GM13976 (cell line): ENCODE measurements around the gene GPRC5A.

Source experiments
- DNase-seq: peaks from one replicate; pipeline ENCODE4 v3.0.0; 2012; ENCODE audit warnings: low spot score
- in situ Hi-C: fragments of 300-500 bp; cut with MboI; formaldehyde crosslinking; loops from one replicate; pipeline ENCODE4 v1.12.0; 2022; ENCODE audit warnings: low sequenced_read_pairs, mixed read lengths, inconsistent platforms; ENCODE audit not compliant: unreplicated experiment
- TF ChIP-seq, protein P1 (sequence below): IDR thresholded peaks from 2 replicates; pipeline ENCODE4 v1.5.1; 2012; ENCODE audit warnings: borderline replicate concordance, mild to moderate bottlenecking; ENCODE audit not compliant: insufficient read depth; ENCODE audit errors: extremely low read depth, missing control alignments, control extremely low read depth

Gene GPRC5A

DNA sequence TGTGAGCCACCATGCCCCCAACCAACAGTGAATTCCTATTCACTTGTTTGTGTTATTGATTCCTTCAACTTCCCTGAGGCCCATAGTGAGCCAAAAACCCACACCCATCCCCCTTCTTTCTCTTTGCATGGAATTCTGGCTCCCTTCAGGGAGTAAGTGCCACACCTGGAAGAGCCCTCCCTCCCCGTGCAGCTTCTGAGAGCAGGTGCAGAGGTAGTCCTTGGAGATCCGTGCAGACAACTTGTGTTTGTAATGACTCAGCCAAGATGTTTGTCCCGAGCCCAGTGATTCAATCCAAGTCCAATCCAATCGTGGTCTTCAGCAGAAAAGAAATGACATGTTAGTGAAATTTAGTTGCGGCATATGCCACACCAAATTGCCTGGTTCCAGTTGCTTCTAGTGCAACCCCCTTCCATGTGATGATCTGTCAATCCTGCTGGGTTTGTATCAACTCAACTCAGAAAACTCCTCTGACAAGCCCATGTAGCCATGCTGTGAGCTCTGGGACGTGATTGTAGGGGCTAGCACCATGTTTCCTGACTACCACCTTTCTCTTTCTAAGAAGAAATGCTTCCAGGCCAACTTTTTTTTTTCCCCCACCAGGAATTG is 27.5 kb downstream of the GPRC5A start:
- DNase-seq: no peak
- TF ChIP-seq, protein P1, sequence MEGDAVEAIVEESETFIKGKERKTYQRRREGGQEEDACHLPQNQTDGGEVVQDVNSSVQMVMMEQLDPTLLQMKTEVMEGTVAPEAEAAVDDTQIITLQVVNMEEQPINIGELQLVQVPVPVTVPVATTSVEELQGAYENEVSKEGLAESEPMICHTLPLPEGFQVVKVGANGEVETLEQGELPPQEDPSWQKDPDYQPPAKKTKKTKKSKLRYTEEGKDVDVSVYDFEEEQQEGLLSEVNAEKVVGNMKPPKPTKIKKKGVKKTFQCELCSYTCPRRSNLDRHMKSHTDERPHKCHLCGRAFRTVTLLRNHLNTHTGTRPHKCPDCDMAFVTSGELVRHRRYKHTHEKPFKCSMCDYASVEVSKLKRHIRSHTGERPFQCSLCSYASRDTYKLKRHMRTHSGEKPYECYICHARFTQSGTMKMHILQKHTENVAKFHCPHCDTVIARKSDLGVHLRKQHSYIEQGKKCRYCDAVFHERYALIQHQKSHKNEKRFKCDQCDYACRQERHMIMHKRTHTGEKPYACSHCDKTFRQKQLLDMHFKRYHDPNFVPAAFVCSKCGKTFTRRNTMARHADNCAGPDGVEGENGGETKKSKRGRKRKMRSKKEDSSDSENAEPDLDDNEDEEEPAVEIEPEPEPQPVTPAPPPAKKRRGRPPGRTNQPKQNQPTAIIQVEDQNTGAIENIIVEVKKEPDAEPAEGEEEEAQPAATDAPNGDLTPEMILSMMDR: no peak
- in situ Hi-C loops: no loop called here

DNA sequence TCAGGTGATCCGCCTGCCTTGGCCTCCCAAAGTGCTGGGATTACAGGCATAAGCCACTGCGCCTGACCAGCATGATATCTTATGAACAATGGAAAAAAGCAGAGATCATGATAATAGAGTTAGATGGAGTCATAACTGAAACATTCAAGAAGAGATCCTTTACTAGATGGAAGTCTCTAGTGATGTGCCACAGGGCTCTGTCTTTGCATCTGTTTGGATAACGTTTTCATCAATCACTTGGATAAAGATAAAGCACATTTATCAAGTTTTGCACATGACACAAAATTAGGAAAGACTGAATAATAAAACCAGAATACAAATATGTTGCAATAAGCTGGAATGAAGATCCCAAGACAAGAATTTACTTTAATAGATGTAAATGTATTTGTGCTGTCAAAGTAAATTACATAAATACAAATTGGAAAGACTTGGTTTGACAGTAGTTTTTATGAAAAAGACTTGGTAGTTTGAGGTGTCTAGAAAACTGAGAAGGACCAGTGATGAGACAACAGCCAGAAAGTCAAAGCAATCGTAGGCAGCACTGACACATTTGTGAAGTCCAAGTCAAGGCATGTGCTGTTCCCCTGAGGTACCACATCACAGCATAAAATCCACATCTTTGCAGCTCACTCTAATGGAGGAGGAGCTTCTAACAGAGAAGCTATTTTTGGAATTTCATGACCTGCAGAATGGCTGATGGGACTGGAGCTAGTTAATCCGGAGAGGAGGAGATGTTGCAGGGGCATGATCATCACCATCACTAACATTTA is 28.5 kb downstream of the GPRC5A start:
- TF ChIP-seq, protein P1: no peak
- no peak for DNase-seq
- in situ Hi-C loops: no loop called here

DNA sequence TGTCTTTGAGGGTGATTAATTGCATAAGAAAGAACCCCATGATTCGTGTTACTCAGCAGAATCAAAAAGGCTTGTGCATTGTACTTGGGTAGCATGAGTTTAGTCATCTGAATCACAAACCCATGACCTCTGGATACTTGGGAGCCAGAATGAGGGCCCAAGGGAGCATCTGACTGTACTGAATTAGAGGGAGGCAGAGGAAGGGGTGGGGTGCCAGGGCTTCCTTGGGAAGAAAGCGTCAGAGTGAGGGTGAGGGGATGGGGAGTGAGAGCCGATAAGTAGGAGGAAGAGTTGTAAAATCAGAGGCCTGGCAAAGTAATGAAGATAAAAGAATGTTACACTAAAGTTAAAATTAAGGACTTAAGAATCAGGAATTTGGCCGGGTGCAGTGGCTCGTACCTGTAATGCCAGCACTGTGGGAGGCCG is 30.8 kb downstream of the GPRC5A start:
- in situ Hi-C loops: no loop called here
- TF ChIP-seq, protein P1: no peak
- DNase-seq: no peak

DNA sequence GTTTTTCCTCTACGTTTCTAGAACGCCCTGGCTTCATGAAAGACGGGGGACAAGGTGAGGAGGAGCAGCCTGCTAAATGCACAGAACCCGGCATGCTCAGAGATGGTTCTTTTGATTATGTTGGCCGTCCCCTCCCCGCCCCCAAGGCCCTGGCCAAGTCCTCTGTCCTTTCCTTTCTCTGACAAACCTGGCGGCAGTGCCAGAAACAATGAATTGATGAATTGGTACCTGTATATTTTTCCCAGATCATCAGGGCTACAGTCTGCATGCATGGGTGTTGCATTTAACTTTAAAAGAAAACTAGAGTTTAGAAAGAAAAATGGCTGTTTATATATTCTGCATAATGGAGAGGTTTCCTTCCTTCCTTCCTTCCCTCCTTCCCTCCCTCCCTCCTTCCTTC is 31.6 kb downstream of the GPRC5A start:
- in situ Hi-C loops: no loop called here
- TF ChIP-seq, protein P1: no peak
- no peak for DNase-seq

DNA sequence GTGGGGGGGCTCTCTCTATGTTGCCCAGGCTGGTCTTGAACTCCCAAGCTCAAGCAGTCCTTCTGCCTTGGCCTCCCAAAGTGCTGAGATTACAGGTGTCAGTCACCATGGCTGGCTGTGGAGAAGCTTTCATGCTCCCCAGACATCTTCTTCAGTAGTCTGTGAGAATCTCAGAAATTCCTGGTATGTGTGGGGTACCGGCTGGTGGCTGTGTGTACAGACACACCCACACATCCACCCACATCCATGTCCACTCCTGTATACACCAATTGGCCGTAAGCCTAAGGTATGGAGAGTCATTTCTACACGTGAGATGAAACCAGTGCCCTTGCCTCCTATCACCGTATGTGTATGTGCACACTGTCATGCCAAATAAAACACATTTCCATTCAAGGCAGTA is 32.8 kb downstream of the GPRC5A start:
- TF ChIP-seq, protein P1: no peak
- DNase-seq: no peak
- in situ Hi-C loops: no loop called here

DNA sequence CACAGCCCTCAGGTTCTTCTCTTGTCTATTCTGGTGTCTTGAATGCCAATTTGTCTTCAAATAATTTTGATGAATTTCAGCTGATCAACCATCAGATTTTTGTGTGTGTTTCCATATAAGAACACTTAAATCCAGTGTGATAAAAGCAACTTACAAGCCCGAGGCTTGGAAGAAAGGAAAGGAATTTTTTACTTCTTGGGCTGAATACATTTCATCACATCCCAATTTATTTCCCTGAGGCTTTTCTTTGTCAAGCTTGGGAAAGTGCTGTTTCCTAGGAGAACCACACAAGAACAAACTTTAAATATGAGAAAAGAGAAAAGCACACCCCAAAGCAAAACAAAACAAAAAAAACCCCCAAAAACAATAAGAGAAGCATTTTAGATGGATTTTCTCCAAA is 34.0 kb downstream of the GPRC5A start:
- TF ChIP-seq, protein P1: no peak
- in situ Hi-C loops: no loop called here
- DNase-seq: no peak

DNA sequence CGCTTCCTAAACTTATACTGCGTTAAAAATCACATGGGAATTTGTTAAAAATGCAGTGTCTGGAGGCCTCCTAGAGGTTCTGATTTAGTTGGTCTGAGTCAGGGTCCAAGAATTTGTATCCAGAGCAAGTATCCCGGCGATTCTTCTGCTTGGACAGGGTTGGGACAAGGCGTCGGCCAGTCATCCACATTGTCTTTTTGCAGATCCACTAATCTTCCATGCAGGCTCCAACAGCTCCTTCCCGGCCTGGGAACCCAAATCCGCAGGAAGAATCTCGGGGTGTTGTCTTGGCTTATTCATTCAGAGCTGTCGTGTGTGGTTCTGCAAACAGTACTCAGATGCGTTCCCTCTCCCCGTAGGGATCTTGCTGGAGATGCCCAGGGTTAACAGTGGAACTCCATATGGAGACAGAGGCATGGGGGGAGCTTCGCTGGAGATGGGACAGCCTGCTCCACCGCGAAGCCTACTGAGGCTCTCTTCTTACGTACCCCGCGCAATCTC is 35.3 kb downstream of the GPRC5A start:
- TF ChIP-seq, protein P1: no peak
- no peak for DNase-seq
- in situ Hi-C loops: no loop called here
